ENCODE data around the gene ATP8A2.

DNA sequence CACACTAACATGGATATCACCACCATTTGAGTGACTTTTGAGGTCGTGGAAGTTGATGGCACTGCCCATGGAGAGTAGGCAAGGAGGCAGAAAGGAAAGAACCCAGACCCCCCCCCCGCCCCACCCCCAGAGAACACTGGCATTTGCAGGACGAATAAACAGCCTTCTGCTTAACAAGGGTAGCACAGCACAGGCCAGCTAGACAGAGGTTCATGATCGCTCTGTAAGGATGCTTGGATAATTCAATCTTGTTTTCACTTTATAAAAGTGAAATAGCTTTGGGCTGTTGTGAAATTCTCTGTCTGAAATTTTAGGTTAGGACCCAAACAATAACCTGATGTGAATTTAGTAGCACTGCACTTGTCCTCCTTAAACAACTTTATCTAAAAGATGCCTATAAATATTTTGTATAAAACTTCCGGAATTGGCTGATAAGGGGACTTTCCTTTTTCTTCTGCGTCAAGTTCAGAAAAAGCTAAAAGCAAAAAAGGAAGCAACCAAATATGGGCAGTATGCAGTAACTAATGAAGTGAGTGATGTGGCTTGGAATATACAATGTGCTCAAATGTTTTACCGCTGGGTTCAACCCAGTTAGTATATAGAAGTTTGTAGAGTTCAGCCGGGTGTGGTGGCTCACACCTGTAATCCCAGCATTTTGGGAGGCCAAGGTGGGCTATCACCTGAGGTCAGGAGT lies 516.3 kb downstream of the ATP8A2 start:
- TF ChIP-seq, protein P1, sequence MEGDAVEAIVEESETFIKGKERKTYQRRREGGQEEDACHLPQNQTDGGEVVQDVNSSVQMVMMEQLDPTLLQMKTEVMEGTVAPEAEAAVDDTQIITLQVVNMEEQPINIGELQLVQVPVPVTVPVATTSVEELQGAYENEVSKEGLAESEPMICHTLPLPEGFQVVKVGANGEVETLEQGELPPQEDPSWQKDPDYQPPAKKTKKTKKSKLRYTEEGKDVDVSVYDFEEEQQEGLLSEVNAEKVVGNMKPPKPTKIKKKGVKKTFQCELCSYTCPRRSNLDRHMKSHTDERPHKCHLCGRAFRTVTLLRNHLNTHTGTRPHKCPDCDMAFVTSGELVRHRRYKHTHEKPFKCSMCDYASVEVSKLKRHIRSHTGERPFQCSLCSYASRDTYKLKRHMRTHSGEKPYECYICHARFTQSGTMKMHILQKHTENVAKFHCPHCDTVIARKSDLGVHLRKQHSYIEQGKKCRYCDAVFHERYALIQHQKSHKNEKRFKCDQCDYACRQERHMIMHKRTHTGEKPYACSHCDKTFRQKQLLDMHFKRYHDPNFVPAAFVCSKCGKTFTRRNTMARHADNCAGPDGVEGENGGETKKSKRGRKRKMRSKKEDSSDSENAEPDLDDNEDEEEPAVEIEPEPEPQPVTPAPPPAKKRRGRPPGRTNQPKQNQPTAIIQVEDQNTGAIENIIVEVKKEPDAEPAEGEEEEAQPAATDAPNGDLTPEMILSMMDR (conservative IDR thresholded peaks at IDR 0.05), result no peak
- TF ChIP-seq ZFX (IDR thresholded peaks at IDR 0.05), result no peak
